GM19438 (cell line): ENCODE data around the gene NHSL2.
A peak's percentile ranks its signal among the peaks of the same experiment; 100 is the strongest.

Source experiments
- ATAC-seq: cut with Tn5 transposase; IDR thresholded peaks from one replicate; pipeline ENCODE4 v1.9.1; 2021; ENCODE audit warnings: low read depth; ENCODE audit not compliant: unreplicated experiment

NHSL2 gene

DNA sequence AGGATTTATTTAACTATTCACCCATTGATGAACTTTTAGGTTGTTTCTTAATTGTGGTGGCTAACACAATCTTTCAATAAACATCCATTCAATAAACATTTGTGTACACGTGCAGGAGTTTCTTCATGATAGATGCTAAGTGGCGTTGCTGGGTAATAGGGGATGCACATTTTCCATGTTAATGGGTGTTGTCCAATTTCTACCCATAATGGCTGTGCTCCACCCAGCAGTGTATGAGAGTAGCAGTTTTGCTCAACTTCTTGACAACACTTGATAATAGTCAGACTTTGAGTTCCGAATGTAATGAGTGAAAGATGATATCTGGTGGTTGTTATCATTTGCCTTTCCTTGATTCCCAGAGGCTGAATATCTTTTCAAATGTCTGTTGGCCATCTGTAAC lies 104.7 kb downstream of the NHSL2 start:
- no peak for ATAC-seq

DNA sequence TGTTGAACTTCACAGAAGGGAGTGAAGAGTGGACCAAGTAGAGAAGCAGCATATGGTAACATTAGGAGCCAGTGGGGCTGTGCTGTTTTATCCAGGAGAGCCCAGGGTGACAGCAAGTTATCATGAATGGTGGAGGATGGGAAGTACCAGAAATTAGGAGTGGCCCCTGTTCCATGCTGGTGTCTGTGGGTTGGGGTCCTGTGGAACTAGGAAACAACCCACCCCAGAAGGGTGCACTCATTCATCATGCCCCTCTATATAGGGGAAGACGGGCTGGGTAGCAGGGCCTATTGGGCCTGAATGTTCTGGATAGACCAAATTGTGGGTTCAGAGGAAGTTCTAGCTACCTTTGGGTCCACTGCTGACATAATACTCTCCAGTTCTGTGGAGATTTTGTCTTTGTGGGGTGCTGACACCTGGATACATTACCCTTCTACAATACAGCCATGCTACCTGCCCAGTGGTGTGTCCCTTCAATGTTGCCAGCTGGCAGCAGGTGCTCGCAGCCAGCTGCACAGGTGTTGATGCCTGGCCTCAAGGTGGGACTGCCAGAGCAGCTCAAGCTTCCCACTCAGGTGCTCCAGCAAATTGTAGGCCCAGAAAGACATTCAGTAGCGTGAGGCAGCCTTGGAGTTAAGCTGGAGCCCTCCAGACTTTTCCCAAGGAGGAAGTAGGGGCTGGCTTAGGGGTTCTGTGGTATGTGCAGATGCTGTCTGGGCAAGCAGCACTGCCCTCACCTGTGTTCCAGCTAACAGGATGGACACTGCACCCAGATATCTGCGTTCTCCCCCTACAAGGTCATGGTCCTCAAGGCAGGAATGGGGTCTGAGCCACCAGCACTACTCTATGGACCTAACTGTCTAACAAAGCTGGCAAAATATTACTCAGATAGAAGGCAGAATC lies 106.5 kb downstream of the NHSL2 start:
- no peak for ATAC-seq

DNA sequence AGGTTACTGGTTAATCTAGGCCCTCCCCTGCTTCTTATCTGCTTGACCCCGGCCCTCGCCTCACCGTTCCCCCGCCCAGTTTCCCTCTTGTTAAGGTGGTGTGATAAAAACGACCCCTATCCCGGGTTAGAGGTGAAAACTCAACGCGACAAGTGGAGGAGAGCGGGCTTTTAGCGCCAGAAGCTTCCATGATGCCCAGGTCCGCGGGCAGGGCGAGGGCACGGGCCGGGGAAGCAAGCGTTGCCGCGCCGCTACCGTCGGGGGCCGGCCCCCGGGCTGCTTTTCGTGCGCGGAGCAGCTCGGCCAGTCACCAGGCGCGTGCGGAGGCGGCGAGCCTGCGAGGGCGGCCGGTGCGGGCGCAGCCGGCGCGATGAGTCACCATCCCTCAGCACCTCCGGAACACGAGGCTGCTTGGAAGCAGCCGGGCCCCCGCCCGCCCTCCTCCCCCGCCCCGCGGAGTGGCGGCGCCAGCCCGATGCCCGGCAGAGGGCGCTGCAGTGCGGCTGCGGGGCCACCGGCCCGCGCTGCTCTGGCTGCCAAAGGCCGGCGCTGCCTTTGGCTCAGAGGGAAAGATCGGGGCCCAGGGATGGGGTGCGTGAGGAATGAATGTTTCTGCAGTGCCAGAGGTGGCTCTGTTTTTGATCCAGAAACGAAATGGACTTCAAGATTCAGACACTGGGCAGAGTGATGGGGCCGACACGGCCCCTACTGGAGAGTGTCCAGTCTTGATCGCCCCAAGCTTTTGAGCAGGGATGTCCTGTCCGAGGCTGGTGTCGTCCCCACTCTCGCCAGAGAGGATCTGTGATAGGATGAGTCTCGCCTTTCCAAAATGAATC lies 107.8 kb downstream of the NHSL2 start:
- ATAC-seq, result peak; percentile 73

DNA sequence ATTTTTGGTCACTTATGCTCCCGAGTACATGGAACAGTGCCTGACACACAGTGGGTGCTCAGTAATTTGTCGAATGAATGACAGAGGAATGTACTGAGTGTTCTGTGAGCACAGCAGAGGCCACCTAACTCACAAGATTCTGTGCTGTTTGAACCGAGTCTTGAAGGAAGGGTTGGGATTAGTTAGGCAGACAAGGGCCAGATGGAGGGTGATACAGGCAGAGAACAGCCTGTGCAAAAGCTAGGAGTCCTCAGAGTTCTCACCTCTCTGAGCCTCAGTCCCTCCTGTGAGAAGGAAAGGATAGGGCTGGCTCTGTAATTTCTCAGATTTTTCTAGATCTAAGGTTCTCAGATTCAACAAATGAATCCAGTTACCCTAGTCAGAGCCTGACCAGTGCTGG lies 108.8 kb downstream of the NHSL2 start:
- no peak for ATAC-seq

DNA sequence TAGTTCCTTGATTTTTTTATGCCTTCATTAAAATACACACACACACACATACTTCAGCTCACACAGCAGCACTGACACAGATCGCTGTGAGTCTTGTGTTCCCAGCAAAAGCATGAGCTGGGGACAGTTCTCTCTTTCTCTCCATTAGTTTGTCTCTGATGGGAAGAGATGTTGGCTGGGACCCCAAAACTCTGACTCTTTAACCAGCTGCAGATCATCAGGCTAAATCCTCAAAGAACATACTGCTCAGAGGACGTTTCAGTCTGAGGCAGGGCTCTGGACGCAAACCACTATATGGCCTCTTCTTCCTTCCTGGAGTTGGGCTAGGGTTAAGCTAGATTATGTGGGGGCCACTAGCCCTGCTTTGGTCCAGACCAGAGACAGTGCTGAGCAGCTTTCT lies 109.6 kb downstream of the NHSL2 start:
- ATAC-seq, result no peak

DNA sequence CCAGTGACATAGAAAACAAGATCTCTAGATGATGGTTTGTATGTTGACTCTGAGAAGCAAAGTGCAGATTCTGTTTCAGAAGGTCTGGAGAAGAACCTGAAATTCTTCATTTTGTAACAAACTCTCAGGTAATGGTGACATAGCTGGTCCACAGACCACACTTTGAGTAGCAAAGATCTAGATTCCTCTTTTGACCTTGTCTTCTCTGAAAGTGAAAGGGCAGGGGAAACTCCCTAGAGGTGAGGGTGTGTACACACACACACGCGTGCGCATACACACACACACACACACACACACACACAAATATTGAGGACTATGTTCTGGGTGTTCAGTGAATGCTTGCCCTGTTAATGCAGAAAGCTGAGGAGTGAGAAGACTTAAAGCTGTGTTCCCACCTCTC lies 110.1 kb downstream of the NHSL2 start:
- peak; percentile 55 for ATAC-seq

DNA sequence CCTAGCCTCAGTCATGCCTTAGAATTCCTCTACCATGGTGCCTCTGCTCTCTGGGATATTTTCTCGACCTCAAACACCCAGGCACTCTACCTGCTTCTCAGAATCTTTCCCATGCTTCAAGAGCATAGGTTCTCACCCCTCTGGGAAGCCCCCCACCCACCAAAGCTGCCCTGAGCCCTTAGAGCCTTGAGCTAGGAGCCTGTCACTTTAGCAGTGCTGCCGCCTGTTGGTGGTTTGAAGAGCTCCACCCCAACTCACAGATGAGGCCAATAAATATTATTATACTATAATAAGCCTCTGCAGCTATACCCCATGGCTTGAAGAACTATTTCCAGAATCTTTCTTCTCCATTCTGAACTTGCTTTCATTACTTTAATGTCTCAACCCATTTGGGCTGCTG lies 111.3 kb downstream of the NHSL2 start:
- no peak for ATAC-seq

DNA sequence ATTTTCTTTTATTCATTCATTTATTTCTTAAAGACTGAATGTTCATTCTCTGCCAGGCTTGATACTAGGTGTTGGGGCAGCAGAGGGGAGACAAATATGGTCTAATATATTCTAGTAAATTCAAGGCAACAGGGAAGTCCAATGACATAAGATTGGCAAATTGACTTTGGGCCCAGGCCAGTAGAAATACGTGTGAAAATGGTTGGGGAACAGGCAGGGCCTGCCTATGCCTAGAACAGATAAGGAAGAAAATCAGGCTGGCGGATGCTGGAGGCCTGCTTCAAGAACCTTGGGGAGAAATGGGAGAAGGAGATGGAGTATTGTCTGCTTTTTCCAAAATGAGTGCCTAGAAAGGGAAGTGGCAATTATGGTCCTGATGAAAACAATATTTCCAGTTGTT lies 112.4 kb downstream of the NHSL2 start:
- no peak for ATAC-seq

DNA sequence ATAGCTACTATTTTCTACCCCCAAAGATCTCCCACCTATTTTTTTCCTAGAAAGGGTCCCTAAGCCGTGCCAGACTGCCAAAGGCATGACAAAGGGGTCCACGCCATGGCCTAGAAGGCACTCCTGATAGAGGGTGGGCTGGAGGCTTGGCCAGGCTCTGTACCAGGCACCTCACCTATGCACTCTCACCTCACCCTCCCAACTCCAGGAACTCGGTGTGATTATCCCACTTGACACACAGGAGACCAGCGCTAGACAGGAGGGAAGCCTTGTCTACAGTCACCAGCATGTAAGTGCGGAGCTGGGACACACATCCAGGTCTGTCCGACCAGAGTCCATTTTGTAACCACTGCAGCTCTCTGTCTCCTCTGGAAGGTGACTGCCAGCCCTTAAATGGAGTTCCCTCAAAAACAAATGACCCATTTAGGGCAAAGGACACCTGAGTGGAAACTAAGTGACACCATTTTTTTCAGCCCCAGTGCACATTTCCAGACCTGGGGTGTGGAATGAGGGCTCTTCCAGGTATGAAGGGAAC lies 114.7 kb downstream of the NHSL2 start:
- ATAC-seq, result no peak

DNA sequence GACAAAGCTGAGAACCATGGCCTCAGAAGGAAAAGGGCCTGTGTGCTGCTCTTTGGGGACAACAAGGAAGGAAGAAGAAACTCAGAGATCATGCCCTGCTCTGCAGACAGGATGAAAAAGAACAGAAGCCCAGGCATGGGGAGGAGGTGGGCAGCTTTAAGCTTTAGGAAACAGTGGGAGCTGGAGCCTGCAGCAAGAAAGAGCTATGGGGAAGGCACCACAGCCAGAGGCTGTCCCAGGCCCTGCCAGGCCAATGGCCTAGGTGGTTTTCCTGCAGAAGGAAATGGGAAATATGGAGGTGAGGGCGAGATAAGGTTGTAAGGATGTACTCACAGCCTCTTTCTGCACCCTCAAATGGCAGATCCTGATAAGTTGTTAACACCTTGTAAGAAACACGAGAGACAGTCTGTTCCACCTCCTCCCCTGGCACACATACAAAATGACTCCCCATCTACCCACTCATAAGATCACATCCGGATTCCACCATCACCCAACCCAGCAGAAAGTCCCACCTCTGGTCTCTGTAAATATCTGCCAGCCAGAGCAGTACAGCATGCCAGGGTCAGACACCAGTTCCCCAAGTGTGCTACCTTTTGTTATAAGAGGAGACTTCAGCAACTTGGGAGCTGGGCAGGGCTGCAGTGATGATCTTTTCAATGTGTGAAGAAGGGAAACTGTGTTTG lies 115.8 kb downstream of the NHSL2 start:
- no peak for ATAC-seq

DNA sequence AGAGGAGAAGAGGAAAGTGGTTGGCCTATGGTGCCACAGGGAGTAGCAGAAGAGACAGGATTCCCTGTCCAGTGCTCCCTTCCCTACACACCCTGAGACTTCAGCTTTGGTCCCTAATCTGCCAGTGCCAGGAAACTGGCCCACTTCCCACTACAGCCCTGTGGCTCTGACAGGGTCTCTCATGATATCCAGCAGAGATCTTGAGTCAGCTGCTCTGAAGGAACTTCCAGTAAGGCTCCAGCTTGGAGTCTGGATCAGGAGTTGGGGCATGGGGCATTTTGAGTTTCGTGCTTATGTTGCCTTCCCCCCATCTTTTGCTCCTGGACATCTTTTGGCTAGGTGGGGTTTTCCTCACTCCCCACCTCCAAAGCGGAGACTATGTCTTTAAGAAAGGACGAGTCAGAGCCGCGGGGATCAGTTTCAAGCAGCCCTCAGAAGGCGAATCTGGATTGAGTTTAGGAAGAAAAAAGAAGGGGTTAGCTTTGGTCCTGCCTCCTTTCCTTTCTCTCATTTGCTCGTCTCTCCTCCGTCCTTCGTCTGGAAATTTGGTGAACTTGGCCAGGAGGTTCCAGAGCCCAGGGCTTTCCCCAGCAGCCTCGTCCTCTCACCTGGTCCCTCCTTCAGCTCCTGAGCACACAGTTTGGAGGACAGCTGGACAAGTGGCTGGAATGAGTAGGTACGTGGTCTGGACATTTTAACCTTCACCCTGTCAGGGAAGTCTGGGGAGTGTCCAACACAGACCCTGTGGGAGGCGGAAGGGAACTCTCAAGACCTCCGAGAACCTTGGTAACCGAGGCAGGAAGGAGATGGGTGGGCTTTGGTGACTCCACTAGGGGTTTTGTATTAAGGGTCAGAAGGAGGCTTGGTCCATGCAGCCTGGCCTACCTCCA lies 116.6 kb downstream of the NHSL2 start:
- no peak for ATAC-seq

DNA sequence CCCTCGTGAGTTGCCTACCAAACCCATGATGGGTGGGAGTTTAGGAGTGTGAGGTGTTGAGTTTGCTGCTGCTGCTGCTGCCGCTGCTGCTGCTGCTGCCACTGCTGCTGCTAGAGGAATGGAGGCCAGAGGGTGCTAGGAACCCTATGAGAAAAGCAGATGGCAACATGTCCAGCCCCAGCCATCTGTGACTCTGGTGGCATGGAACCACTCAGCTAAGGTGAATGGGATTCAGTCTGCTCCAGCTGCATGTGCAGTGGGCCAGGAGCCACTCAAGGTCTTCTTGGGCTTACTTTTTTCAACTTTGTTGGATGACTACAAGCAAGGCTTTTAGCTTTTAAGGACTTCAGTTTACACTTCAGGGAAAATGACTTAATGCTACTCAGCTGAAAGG lies 117.3 kb downstream of the NHSL2 start:
- no peak for ATAC-seq

DNA sequence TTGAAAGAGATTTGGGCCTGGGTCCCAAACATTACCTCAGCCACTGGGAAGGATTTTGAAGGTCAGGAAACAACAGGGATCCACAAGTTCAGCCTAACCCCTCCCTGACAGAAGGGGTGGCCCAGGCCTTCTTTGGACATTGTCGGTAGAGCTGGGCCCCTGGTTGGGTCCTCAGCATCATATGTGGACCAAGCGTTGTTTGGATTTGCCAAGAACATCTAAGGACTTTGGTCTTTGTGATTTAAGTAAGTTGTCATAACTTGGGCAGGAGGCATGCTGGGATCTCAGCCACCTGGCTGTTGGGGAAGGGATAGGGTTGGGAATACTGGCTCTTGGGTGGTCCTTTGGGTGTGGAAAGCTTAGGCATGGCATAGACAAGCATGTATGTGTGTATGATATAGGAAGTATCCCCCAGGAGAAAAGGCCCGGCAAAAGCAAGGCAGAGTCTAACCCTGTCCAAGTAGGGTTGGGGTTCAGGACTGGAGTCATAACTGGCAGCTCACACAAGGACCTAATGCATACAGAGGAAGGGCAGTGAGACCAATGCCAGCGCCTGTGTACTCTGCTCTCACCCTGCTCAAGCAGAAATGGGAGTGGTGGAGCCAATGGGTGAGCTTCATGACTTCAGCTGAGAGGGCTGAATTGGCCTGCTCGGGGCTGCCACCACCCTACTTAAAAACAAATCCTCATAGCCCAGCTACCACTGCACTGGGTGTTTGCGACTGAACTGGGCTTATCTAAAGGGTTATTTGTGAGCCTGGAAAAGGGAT lies 118.2 kb downstream of the NHSL2 start:
- ATAC-seq, result no peak

DNA sequence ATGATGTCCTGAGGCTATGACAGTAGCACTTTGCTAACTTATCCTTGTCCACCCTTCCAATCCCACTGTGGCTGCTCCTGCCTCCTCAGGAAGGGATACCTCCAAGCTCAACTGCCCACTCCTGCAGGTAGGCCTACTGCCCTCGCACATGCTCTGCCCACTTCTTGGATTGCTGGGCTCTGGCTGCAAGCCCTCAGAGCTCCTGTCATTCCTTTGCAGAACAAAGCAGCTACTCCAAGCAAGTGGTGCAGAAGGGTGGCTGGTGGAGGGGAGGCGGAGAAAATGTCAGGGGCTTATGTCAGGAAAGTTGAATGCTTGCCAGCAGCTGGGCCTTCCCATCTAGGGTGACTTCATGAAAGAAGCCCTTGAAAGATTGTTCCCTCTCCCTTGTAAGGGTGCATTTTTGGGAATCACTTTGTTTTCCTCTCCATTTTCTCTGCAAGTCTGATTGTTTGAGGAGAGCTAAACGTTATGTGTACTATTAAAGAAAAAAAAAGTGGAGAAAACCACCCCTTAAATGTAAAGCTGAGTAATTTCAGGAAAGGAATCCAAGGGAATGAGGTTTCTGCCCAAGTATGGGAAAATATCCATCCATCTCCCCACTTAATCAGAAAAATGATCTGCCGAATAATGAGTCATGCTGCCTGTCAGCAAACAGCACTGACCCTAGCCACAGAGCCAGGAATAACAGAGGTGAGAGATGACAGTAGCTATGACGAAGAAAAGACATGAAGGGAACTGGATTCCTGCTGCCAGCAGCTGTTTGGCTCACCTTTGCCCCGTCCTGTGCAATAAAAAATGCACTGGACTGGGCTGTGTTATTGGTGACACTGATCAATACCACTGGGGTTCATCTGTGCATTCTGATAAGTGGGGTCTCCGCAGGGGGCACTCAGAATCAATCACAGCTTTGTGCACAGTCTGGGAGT lies 119.1 kb downstream of the NHSL2 start:
- no peak for ATAC-seq

DNA sequence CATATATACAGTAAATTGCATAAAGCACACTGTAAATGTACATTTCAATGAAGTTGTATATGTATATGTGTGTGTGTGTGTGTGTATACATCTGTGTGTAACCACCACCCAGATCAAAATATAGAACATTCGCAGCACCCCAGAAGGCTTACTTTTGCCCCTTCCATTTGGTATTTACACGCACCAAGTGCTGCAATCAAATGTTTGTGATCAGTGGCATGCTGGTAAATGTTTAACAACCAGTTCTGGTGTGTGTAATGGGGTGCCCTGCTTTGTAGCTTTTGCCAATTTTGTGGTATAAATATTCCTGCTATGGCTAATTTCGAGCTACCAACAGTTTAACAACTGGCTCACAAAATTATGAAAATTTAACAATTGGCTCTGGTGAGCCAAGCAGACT lies 119.8 kb downstream of the NHSL2 start:
- ATAC-seq, result no peak

DNA sequence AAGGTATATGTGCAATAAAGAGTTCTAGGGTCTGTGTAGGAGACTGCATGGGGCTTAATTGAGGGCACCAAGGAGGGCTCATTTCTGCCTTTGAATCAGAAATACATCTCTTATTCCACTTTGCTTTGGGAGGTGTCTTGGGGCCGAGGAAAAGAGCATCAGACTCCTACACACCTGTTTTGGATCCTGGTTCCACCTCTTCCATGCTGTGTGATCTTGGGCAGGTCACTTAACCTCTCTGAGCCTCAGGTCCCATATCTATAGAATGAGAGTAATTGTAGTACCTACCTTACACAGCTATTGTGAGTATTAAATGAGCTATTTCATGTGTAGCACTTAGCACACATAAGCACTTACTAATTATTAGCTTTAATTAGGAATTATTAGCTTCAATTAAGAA lies 120.5 kb downstream of the NHSL2 start:
- no peak for ATAC-seq

DNA sequence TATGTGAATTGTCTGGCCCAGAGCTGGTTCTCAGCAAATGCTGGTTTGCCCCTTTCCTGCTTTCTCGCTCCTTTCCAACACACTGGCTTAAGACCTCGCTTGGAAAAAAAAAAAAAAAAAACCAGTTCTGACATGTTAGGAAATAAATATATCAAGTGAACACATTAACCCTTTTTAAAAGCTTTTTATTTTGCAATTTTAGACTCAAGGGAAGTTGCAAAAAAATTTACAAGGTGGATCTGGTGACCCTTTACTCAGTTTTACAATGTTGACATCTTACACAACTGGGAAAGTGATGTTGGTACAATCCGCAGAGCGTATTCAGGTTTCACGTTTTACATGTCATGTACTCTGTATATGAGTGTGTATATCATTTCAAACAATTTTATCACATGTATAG lies 121.0 kb downstream of the NHSL2 start:
- ATAC-seq, result no peak

DNA sequence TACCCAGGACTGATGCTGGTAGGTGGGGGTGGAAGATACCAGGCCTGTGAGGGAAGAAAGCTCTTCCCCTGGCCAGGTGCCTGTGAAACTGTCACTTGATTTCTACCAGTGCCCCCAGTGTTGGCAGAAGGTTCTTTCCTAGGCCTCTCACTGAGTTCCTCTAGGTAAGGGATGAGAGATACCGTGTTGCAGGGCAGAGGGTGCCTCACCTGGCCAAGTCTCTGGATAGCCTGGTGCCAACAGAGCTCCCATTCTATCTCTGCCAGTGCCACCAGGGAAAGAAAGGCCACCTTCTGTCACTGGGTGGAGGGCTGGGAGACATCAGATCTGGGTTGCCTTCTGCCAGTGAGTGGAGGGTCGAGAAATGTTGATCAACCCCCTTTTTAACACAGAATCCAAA lies 127.0 kb downstream of the NHSL2 start:
- ATAC-seq, result no peak
